Tibial nerve (tissue), 4 donors: Measurements from ENCODE around the gene DLGAP4.

ENCODE experiments used
- EP300 ChIP-seq, 2 donors: sonication (generic); formaldehyde crosslinking; IDR thresholded peaks; one replicate each; pipeline ENCODE4 v1.6.1; 2017; ENCODE audit warnings: antibody characterized with exemption in 2 of 2, mild to moderate bottlenecking in 1 of 2
- POLR2A ChIP-seq, 2 donors: fragments of 450-650 bp; IDR thresholded peaks; one replicate each; pipeline ENCODE4 v1.6.1; 2017; ENCODE audit warnings: antibody characterized with exemption in 2 of 2, mild to moderate bottlenecking in 2 of 2, moderate library complexity in 2 of 2
- TF ChIP-seq, protein P1 (sequence below), 5 experiments: fragments of 200-600 bp in 3 of 5; fragments of 450-650 bp in 2 of 5; sonication (generic) in 3 of 5; IDR thresholded peaks; one replicate each; pipeline ENCODE4 v1.5.1; 2016 to 2019; ENCODE audit warnings: antibody characterized with exemption in 5 of 5, mild to moderate bottlenecking in 3 of 5, moderate library complexity in 2 of 5

DNA sequence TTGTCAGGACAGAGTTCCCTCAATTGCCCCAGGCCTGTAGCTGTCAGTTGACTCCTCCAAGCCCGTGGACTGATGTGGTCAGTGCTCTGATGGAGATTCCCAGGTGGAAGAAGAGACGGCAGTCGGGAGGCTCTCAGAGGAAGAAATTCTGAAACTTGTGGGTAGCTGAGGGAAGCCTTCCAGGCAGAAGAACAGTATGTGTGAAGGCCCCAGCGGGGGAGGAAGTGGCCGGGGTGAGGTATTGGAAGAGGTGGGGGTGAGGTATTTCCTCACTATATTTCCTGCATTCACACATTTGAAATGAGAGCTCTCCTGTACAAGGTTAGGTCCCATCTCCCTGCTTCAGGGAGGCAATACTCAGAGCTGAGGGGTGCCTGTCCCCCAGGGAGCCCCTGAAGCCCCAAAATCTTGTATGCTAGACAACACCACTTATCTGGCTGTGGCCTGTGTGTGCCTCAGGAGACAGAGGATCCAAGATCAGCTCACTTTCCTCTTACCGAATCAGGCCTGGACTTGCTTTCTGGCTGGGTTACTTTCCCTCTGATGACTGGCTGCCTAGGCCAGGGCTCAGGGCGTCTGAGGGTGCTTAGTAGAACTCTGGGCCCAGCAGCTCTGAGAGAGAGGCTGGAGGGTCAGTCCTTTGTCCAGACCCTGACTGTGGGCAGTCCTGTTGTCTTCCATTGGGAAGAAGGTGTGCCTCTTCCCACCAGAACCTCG is 185.9 kb downstream of the DLGAP4 start:
- TF ChIP-seq, protein P1, sequence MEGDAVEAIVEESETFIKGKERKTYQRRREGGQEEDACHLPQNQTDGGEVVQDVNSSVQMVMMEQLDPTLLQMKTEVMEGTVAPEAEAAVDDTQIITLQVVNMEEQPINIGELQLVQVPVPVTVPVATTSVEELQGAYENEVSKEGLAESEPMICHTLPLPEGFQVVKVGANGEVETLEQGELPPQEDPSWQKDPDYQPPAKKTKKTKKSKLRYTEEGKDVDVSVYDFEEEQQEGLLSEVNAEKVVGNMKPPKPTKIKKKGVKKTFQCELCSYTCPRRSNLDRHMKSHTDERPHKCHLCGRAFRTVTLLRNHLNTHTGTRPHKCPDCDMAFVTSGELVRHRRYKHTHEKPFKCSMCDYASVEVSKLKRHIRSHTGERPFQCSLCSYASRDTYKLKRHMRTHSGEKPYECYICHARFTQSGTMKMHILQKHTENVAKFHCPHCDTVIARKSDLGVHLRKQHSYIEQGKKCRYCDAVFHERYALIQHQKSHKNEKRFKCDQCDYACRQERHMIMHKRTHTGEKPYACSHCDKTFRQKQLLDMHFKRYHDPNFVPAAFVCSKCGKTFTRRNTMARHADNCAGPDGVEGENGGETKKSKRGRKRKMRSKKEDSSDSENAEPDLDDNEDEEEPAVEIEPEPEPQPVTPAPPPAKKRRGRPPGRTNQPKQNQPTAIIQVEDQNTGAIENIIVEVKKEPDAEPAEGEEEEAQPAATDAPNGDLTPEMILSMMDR (IDR thresholded peaks at IDR 0.05): no peak
- TF ChIP-seq POLR2A (IDR thresholded peaks at IDR 0.05) (no peak), EP300 (IDR thresholded peaks at IDR 0.05) (no peak)
